HepG2 (cell line): Measurements from ENCODE around the gene MYO1G. TPM values are rescaled to one million over a fixed set of nuclear protein-coding genes. Genes with fewer than 3 reads are reported as not detected.

Source experiments
- ATAC-seq: fragments of 200-7000 bp; cut with Tn5 transposase; 3 replicates; pipeline ENCODE4 v1.9.1; 2020; ENCODE audit warnings: mild to moderate bottlenecking, moderate library complexity
- BruUV-seq: library from RNA; stranded (reverse); fragments of 400-500 nt; replicated peaks from 2 replicates; lab custom pipeline; 2021; lab: Mats Ljungman, UMichigan
- CTCF ChIA-PET: fragments of 300-600 bp; formaldehyde crosslinking; extraction: SDS; loops from one replicate; lab custom pipeline; 2021; ENCODE audit warnings: low total read pairs, inconsistent platforms, low intra/inter-chr PET ratio; lab: Yijun Ruan, JAX
- POLR2A ChIA-PET: fragments of 350-600 bp; sonication (Branson Sonifier 250); formaldehyde crosslinking; loops from one replicate; lab custom pipeline; 2020; ENCODE audit warnings: antibody characterized with exemption, inconsistent platforms; lab: Yijun Ruan, JAX
- DNase-seq: peaks from one replicate; pipeline ENCODE4 v3.0.0-alpha.2; 2015; ENCODE audit warnings: low spot score
- FAIRE-seq: peaks from 3 replicates; lab custom pipeline; 2011; peaks lifted over from hg19 to GRCh38; lab: Jason Lieb, UNC
- H2AFZ ChIP-seq: one replicate; pipeline ENCODE4 v1.6.1; 2011; ENCODE audit warnings: low read length, inconsistent platforms
- H3K27ac ChIP-seq: fragments of 300-600 bp; 3 replicates; pipeline ENCODE4 v1.8.0; 2011; ENCODE audit warnings: mixed run types, mild to moderate bottlenecking, mixed read lengths, low read length, inconsistent platforms; ENCODE audit not compliant: insufficient read depth; ENCODE audit errors: extremely low read length
- H3K27me3 ChIP-seq, 2 experiments: fragments of 200-600 bp in 1 of 2; 2 replicates in 1 of 2; 3 replicates in 1 of 2; pipeline versions ENCODE4 v1.6.0 to v1.8.0; 2011; ENCODE audit warnings: low read length in 2 of 2, mild to moderate bottlenecking in 2 of 2, moderate library complexity in 2 of 2, inconsistent platforms in 1 of 2; ENCODE audit not compliant: insufficient read depth in 2 of 2, control insufficient read depth in 1 of 2
- H3K36me3 ChIP-seq, 2 experiments: fragments of 200-600 bp in 1 of 2; replicated peaks in 1 of 2; 2 replicates in 1 of 2; 3 replicates in 1 of 2; pipeline versions ENCODE4 v1.5.1 to v1.8.0; 2011; ENCODE audit warnings: low read length in 2 of 2, inconsistent platforms in 1 of 2; ENCODE audit not compliant: insufficient read depth in 2 of 2, control insufficient read depth in 1 of 2
- H3K4me1 ChIP-seq: 2 replicates; pipeline ENCODE4 v1.5.1; 2012; ENCODE audit warnings: low read length, inconsistent platforms; ENCODE audit not compliant: insufficient read depth
- H3K4me2 ChIP-seq: 2 replicates; pipeline ENCODE4 v1.6.0; 2011; ENCODE audit warnings: low read depth, low read length, inconsistent platforms
- H3K4me3 ChIP-seq, 3 experiments: fragments of 200-600 bp in 1 of 3; sonication (generic), shearing (Covaris generic) in 1 of 3; replicated peaks in 1 of 3; 2 replicates each; pipeline ENCODE4 v1.5.1; 2011 to 2016; ENCODE audit warnings: low read length in 3 of 3, inconsistent platforms in 2 of 3, low read depth in 2 of 3, mild to moderate bottlenecking in 2 of 3, control low read depth in 1 of 3, mixed read lengths in 1 of 3; ENCODE audit not compliant: insufficient read depth in 1 of 3
- H3K79me2 ChIP-seq: one replicate; pipeline ENCODE4 v1.6.1; 2011; ENCODE audit warnings: low read length, inconsistent platforms; ENCODE audit not compliant: insufficient read depth
- H3K9ac ChIP-seq: 2 replicates; pipeline ENCODE4 v1.6.0; 2011; ENCODE audit warnings: mild to moderate bottlenecking, low read depth, low read length, inconsistent platforms; ENCODE audit not compliant: insufficient read depth
- H3K9me3 ChIP-seq: 2 replicates; pipeline ENCODE4 v1.5.1; 2012; ENCODE audit warnings: mild to moderate bottlenecking, low read length
- H4K20me1 ChIP-seq: 2 replicates; pipeline ENCODE4 v1.6.0; 2011; ENCODE audit warnings: inconsistent platforms, mild to moderate bottlenecking, low read length, moderate library complexity; ENCODE audit not compliant: insufficient read depth
- ARNTL ChIP-seq: sonication (generic); formaldehyde crosslinking; IDR thresholded peaks from 2 replicates; pipeline ENCODE4 v1.4.0; 2020; ENCODE audit warnings: mild to moderate bottlenecking, missing genetic modification reagents
- FOXO1 ChIP-seq: sonication (generic); formaldehyde crosslinking; IDR thresholded peaks from 2 replicates; pipeline ENCODE4 v1.4.0; 2020; ENCODE audit warnings: missing genetic modification reagents
- HMG20A ChIP-seq: IDR thresholded peaks from 2 replicates; pipeline ENCODE4 v1.6.1; 2016; ENCODE audit warnings: borderline replicate concordance
- ZNF326 ChIP-seq: sonication (generic); formaldehyde crosslinking; IDR thresholded peaks from 2 replicates; pipeline ENCODE4 v1.4.0; 2020; ENCODE audit warnings: missing genetic modification reagents, borderline replicate concordance
- in situ Hi-C: cut with HindIII; loops from 2 replicates; pipeline ENCODE4 v1.10.0; 2017; ENCODE audit warnings: low pct_unique_long_range_greater_than_20kb; ENCODE audit not compliant: extremely low pct_ligation_motif_present
- intact Hi-C: fragments of 100-400 bp; cut with micrococcal nuclease; formaldehyde crosslinking; loops from one replicate; pipeline ENCODE4 v1.10.0; 2022; ENCODE audit not compliant: unreplicated experiment
- polyA plus RNA-seq, 8 experiments: library from polyadenylated mRNA; depleted of rRNA in 3 of 8; stranded (reverse) in 7 of 8; unstranded in 1 of 8; fragments of >200 nt; fragmentation: Illumina TruSeq in 4 of 8; extraction: Trizol in 4 of 8; gene quantifications; 2 replicates each; pipeline versions ENCODE4 v1.2.1 to v1.2.3, GENCODE V29; 2011 to 2016; ENCODE audit warnings: low read depth in 4 of 8, missing spikeins in 1 of 8, mixed read lengths in 1 of 8; ENCODE audit not compliant: insufficient read depth in 1 of 8
- total RNA-seq, 5 experiments: library from RNA; depleted of rRNA; stranded (reverse); fragments of >200 nt; fragmentation: Illumina TruSeq; extraction: Trizol; gene quantifications; 2 replicates each; pipeline ENCODE4 v1.2.3, GENCODE V29; 2016; ENCODE audit warnings: low read depth in 1 of 5
- TF ChIP-seq, protein P1 (sequence below): sonication (generic); formaldehyde crosslinking; IDR thresholded peaks from one replicate; pipeline ENCODE4 v1.5.1; 2020; ENCODE audit warnings: mild to moderate bottlenecking, missing genetic modification reagents; ENCODE audit errors: not compliant biosample characterization
- TF ChIP-seq, protein P2 (sequence below), 2 experiments: sonication (generic) in 1 of 2; formaldehyde crosslinking in 1 of 2; IDR thresholded peaks; 2 replicates each; pipeline versions ENCODE4 v1.4.0 to v1.6.1; 2018 to 2020; ENCODE audit warnings: missing genetic modification reagents in 2 of 2, borderline replicate concordance in 1 of 2, low read depth in 1 of 2, mild to moderate bottlenecking in 1 of 2, missing biosample characterization in 1 of 2
- TF ChIP-seq, protein P3 (sequence below): sonication (generic); formaldehyde crosslinking; IDR thresholded peaks from 2 replicates; pipeline ENCODE4 v1.4.0; 2020; ENCODE audit warnings: missing genetic modification reagents

MYO1G gene
- total and polyA plus RNA-seq, 2 of the 13 experiments (the other 11 are each of a cell fraction or from before 2014, with no cell fraction given): 0.29 to 1.1 TPM

DNA sequence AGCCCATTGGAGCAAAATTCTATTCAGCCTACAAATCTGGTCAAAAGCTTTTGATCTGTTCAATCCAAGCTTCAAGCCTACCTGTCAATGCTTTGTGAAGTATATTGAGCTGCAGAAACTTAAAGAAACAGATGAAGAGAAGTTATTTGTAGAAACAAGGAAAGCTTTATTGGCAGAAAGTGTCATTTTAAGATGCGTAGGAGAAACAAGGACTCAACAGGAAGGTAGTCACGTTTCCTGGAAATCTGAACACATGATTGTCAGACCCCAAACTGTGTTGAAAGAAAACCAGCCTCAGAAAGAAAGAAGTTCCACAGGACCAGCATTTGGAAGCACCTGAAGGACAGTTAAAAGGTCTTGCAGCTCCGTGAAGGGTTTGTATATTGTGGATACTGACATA lies 58.7 kb downstream of the MYO1G start (continued):
- TF ChIP-seq, protein P1, sequence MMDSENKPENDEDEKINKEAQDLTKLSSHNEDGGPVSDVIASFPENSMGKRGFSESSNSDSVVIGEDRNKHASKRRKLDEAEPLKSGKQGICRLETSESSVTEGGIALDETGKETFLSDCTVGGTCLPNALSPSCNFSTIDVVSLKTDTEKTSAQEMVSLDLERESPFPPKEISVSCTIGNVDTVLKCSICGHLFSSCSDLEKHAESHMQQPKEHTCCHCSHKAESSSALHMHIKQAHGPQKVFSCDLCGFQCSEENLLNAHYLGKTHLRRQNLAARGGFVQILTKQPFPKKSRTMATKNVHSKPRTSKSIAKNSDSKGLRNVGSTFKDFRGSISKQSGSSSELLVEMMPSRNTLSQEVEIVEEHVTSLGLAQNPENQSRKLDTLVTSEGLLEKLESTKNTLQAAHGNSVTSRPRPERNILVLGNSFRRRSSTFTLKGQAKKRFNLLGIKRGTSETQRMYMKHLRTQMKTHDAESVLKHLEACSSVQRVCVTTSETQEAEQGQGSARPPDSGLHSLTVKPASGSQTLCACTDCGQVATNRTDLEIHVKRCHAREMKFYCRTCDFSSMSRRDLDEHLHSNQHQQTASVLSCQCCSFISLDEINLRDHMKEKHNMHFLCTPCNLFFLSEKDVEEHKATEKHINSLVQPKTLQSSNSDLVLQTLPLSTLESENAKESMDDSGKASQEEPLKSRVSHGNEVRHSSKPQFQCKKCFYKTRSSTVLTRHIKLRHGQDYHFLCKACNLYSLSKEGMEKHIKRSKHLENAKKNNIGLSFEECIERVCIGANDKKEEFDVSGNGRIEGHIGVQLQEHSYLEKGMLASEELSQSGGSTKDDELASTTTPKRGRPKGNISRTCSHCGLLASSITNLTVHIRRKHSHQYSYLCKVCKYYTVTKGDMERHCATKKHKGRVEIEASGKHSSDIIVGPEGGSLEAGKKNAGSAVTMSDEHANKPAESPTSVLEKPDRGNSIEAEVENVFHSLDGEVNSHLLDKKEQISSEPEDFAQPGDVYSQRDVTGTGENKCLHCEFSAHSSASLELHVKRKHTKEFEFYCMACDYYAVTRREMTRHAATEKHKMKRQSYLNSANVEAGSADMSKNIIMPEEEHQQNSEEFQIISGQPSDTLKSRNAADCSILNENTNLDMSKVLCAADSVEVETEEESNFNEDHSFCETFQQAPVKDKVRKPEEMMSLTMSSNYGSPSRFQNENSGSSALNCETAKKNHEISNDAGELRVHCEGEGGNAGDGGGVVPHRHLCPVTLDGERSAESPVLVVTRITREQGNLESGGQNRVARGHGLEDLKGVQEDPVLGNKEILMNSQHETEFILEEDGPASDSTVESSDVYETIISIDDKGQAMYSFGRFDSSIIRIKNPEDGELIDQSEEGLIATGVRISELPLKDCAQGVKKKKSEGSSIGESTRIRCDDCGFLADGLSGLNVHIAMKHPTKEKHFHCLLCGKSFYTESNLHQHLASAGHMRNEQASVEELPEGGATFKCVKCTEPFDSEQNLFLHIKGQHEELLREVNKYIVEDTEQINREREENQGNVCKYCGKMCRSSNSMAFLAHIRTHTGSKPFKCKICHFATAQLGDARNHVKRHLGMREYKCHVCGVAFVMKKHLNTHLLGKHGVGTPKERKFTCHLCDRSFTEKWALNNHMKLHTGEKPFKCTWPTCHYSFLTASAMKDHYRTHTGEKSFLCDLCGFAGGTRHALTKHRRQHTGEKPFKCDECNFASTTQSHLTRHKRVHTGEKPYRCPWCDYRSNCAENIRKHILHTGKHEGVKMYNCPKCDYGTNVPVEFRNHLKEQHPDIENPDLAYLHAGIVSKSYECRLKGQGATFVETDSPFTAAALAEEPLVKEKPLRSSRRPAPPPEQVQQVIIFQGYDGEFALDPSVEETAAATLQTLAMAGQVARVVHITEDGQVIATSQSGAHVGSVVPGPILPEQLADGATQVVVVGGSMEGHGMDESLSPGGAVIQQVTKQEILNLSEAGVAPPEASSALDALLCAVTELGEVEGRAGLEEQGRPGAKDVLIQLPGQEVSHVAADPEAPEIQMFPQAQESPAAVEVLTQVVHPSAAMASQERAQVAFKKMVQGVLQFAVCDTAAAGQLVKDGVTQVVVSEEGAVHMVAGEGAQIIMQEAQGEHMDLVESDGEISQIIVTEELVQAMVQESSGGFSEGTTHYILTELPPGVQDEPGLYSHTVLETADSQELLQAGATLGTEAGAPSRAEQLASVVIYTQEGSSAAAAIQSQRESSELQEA (CRISPR knock-in tag): no peak
- no peak for TF ChIP-seq ZNF326

DNA sequence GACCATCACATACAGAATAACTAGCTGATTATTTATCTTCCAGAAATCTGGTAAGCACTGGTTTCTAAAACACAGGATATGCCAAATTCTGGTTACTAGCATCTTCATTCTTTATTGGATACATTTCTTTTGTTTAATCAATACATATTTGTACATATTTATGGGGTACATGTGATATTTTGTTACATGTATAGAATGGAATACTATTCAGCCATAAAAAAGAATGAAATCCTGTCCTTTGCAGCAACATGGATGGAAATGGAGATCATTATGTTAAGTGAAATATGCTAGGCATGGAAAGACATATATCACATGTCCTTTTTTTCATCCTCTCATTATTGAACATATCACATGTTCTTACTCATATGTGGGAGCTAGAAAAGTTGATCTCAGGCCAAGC lies 60.8 kb downstream of the MYO1G start:
- intact Hi-C loops: no loop called here
- POLR2A ChIA-PET: no interaction called here
- no peaks in the 10 kb centered on the region for H3K36me3 ChIP-seq
- CTCF ChIA-PET: interaction anchor here (1.4 kb wide), 1 partner anchor 61 kb away, joined by 3 read pairs; no protein-coding TSS in a partner anchor
- peaks cover 0 to 4% of the 10 kb centered on the region in 2 experiments; a peak in 2 of 5 replicates for H3K27me3 ChIP-seq
- no peak overlapping the region for H3K4me2 ChIP-seq
- no peak for DNase-seq
- peaks cover 8% of the 10 kb centered on the region for H3K4me1 ChIP-seq
- no peak for ATAC-seq
- no peaks in the 10 kb centered on the region for H4K20me1 ChIP-seq
- BruUV-seq: no TSS peak
- in situ Hi-C loops: loop anchor here (5.0 kb wide), 1 partner anchor 56 kb away; no protein-coding TSS in a partner anchor
- no peak overlapping the region for H3K4me3 ChIP-seq
- no peak overlapping the region for H2AFZ ChIP-seq
- H3K9me3 ChIP-seq: no peaks in the 10 kb centered on the region
- TF ChIP-seq, protein P2, sequence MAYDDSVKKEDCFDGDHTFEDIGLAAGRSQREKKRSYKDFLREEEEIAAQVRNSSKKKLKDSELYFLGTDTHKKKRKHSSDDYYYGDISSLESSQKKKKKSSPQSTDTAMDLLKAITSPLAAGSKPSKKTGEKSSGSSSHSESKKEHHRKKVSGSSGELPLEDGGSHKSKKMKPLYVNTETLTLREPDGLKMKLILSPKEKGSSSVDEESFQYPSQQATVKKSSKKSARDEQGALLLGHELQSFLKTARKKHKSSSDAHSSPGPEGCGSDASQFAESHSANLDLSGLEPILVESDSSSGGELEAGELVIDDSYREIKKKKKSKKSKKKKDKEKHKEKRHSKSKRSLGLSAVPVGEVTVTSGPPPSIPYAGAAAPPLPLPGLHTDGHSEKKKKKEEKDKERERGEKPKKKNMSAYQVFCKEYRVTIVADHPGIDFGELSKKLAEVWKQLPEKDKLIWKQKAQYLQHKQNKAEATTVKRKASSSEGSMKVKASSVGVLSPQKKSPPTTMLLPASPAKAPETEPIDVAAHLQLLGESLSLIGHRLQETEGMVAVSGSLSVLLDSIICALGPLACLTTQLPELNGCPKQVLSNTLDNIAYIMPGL (CRISPR knock-in tag; IDR thresholded peaks at IDR 0.05; ENCODE audit: borderline replicate concordance in 1 of 2, low read depth in 1 of 2): no peak
- TF ChIP-seq ARNTL: no peak
- no peak for TF ChIP-seq FOXO1 (CRISPR knock-in tag)
- no peak for TF ChIP-seq HMG20A
- TF ChIP-seq, protein P3, sequence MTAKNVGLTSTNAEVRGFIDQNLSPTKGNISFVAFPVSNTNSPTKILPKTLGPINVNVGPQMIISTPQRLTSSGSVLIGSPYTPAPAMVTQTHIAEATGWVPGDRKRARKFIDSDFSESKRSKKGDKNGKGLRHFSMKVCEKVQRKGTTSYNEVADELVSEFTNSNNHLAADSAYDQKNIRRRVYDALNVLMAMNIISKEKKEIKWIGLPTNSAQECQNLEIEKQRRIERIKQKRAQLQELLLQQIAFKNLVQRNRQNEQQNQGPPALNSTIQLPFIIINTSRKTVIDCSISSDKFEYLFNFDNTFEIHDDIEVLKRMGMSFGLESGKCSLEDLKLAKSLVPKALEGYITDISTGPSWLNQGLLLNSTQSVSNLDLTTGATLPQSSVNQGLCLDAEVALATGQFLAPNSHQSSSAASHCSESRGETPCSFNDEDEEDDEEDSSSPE (CRISPR knock-in tag): no peak
- H3K9ac ChIP-seq: no peak overlapping the region
- no peak overlapping the region for H3K27ac ChIP-seq
- FAIRE-seq: no peak
- no peaks in the 10 kb centered on the region for H3K79me2 ChIP-seq
